Tibial nerve (tissue), 4 donors: Measurements from ENCODE around the gene PIK3R3. TPM values are rescaled to one million over a fixed set of nuclear protein-coding genes. Genes with fewer than 3 reads are reported as not detected.

Source experiments
- DNase-seq, 2 donors: peaks; one replicate each; pipeline ENCODE4 v3.0.0-alpha.2; 2019; ENCODE audit warnings: low spot score in 2 of 2
- H3K27ac ChIP-seq, 4 donors: fragments of 200-600 bp; sonication (generic) in 3 of 4; one replicate each; pipeline ENCODE4 v1.5.1; 2017 to 2019; ENCODE audit warnings: mild to moderate bottlenecking in 1 of 4
- H3K27me3 ChIP-seq, 2 donors: fragments of 200-600 bp; sonication (generic) in 1 of 2; one replicate each; pipeline versions ENCODE4 v1.5.1 to v1.6.0; 2017 to 2019
- H3K36me3 ChIP-seq, 3 donors: fragments of 200-600 bp; sonication (generic); one replicate each; pipeline ENCODE4 v1.5.1; 2018 to 2019
- H3K4me1 ChIP-seq, 4 donors: fragments of 200-600 bp; sonication (generic) in 3 of 4; one replicate each; pipeline ENCODE4 v1.5.1; 2017 to 2019
- H3K4me3 ChIP-seq, 4 donors: fragments of 200-600 bp; sonication (generic) in 3 of 4; one replicate each; pipeline ENCODE4 v1.5.1; 2017 to 2019; ENCODE audit warnings: mild to moderate bottlenecking in 1 of 4, moderate library complexity in 1 of 4
- H3K9me3 ChIP-seq, 4 donors: fragments of 200-600 bp; sonication (generic) in 3 of 4; one replicate each; pipeline ENCODE4 v1.5.1; 2017 to 2019
- EP300 ChIP-seq, 2 donors: sonication (generic); formaldehyde crosslinking; IDR thresholded peaks; one replicate each; pipeline ENCODE4 v1.6.1; 2017; ENCODE audit warnings: antibody characterized with exemption in 2 of 2, mild to moderate bottlenecking in 1 of 2
- POLR2A ChIP-seq, 2 donors: fragments of 450-650 bp; IDR thresholded peaks; one replicate each; pipeline ENCODE4 v1.6.1; 2017; ENCODE audit warnings: antibody characterized with exemption in 2 of 2, mild to moderate bottlenecking in 2 of 2, moderate library complexity in 2 of 2
- WGBS, 2 donors: methylation state at CpG; one replicate each; pipeline ENCODE4 v1.1.5; 2018; 5-methylcytosine and 5-hydroxymethylcytosine counted together
- total RNA-seq, 4 donors: library from RNA; depleted of rRNA; stranded (reverse); fragments of >200 nt; gene quantifications; one replicate each; pipeline ENCODE4 v1.1.0, GENCODE V29; 2016
- TF ChIP-seq, protein P1 (sequence below), 5 experiments: fragments of 200-600 bp in 3 of 5; fragments of 450-650 bp in 2 of 5; sonication (generic) in 3 of 5; IDR thresholded peaks; one replicate each; pipeline ENCODE4 v1.5.1; 2016 to 2019; ENCODE audit warnings: antibody characterized with exemption in 5 of 5, mild to moderate bottlenecking in 3 of 5, moderate library complexity in 2 of 5

The PIK3R3 gene
- total RNA-seq, 4 donors from 2014 or later, result 13.2 to 32.1 (median 23.2) TPM

DNA sequence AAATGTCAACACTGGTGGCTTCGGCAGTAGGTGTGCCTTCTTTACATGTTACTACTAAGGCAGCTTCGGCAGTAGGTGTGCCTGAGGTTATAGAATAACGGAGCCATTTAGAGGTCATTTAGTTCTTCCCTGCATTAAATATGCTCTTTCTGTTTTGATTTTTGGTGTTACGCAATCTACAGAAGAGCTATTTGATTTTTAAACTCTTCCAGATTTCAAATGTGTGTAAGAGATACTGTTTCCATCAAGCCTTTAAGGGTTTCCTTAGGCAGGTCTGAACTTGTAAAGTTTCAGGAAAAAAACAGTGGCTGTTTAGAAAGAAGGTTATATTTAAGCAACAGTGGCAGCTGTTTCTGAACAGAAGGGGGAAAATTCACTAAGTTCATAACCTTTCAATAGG lies 54.8 kb downstream of the PIK3R3 start:
- Histone ChIP-seq H3K4me1 (no peaks in the 10 kb centered on the region), H3K36me3 (no peaks in the 10 kb centered on the region), H3K27ac (no peak overlapping the region), H3K4me3 (no peak overlapping the region), H3K27me3 (no peaks in the 10 kb centered on the region), H3K9me3 (no peaks in the 10 kb centered on the region)
- DNase-seq, result no peak
- 91 to 94% methylated on average over 4 of the region's 4 CpGs for WGBS, 2 donors
- TF ChIP-seq, protein P1, sequence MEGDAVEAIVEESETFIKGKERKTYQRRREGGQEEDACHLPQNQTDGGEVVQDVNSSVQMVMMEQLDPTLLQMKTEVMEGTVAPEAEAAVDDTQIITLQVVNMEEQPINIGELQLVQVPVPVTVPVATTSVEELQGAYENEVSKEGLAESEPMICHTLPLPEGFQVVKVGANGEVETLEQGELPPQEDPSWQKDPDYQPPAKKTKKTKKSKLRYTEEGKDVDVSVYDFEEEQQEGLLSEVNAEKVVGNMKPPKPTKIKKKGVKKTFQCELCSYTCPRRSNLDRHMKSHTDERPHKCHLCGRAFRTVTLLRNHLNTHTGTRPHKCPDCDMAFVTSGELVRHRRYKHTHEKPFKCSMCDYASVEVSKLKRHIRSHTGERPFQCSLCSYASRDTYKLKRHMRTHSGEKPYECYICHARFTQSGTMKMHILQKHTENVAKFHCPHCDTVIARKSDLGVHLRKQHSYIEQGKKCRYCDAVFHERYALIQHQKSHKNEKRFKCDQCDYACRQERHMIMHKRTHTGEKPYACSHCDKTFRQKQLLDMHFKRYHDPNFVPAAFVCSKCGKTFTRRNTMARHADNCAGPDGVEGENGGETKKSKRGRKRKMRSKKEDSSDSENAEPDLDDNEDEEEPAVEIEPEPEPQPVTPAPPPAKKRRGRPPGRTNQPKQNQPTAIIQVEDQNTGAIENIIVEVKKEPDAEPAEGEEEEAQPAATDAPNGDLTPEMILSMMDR (IDR thresholded peaks at IDR 0.05), result no peak
- TF ChIP-seq POLR2A (IDR thresholded peaks at IDR 0.05), result no peak
- no peak for TF ChIP-seq EP300 (IDR thresholded peaks at IDR 0.05)

DNA sequence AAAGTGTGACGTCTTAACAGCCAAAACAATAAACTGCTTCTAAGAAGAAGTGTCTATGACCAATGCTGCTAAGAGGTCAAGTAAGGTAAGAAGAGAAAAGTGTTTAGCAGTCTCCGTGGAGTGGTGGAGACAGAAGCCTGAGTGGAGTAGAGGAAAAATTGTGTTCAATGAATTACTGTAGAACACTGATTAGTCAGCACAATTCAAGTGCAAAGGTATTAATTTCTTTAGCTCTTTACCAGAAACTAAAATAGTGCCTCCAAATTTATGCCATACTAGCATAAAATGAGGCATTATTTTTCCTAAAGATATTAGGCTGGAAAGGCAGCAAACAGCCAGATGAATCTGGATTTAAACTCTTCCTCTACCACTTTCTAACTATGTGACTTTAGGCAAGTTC lies 56.1 kb downstream of the PIK3R3 start:
- Histone ChIP-seq H3K27ac (no peak overlapping the region), H3K4me3 (no peak overlapping the region), H3K9me3 (no peaks in the 10 kb centered on the region), H3K4me1 (no peaks in the 10 kb centered on the region), H3K27me3 (no peaks in the 10 kb centered on the region), H3K36me3 (no peaks in the 10 kb centered on the region)
- DNase-seq, result no peak
- WGBS, 2 donors, result 77 to 78% methylated on average over 2 of the region's 2 CpGs
- no peak for TF ChIP-seq EP300 (IDR thresholded peaks at IDR 0.05)
- no peak for TF ChIP-seq POLR2A (IDR thresholded peaks at IDR 0.05)
- TF ChIP-seq, protein P1 (IDR thresholded peaks at IDR 0.05), result no peak

DNA sequence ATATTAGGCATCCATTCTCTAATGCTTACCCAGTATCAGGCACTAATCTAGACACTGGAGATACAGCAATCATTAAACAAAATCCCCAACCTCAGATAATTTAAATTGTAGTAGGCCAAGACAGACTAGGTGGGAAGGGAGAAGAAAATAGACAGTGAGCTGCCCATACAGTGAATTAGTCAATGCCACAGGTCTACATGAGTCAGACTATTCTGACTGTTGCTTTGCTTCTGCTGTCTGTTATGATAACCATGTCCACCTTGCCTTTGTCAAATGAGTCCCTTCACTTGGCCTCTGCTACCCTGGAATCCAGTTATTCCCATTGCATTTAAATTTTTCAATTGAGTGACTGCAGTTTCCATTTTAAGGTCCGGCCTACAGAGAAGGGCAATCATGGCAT lies 59.5 kb downstream of the PIK3R3 start:
- Histone ChIP-seq H3K9me3 (no peaks in the 10 kb centered on the region), H3K4me1 (no peaks in the 10 kb centered on the region), H3K4me3 (no peak overlapping the region), H3K36me3 (no peaks in the 10 kb centered on the region), H3K27me3 (no peaks in the 10 kb centered on the region), H3K27ac (no peak overlapping the region)
- TF ChIP-seq EP300 (IDR thresholded peaks at IDR 0.05) (no peak), POLR2A (IDR thresholded peaks at IDR 0.05) (no peak)
- TF ChIP-seq, protein P1 (IDR thresholded peaks at IDR 0.05), result no peak
- DNase-seq, result no peak
- 97 to 100% methylated on average over 1 of the region's 1 CpG for WGBS, 2 donors

DNA sequence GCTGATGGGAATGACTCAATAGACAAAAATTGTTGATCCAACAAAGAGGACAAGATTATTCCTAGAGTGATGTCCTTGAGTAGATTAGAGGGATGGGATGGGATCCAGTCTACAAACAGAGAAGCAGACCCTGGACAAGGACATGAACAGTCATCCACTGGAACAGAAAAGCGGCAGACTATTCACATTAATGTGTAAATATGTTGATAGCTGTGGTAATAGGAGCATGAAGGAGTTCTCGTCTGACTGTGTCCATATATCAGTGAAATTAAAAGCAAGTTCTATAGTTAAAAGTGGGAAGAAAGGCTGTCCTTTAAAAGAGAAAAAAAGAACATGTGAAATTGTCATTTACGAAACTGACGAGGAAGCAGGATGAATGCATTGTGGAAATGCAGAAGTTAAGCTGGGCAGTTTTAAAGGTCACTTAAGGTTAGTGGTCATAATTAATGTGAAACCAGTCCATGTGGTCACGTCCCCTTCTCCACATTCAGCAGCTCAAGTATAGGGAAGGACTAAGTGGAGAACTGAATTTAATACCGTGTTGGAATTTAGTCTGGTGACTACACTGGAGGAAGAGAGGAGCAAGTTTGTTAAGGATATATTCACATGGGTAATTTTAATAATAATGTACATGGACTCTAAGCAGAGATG lies 62.1 kb downstream of the PIK3R3 start:
- peak in 1 of 2 donors; percentile 6 for DNase-seq
- Histone ChIP-seq H3K4me3 (no peak overlapping the region), H3K9me3 (no peaks in the 10 kb centered on the region), H3K4me1 (no peaks in the 10 kb centered on the region), H3K36me3 (no peaks in the 10 kb centered on the region), H3K27me3 (no peaks in the 10 kb centered on the region), H3K27ac (no peak overlapping the region)
- WGBS, 2 donors, result 79 to 82% methylated on average over 6 of the region's 6 CpGs
- TF ChIP-seq, protein P1 (IDR thresholded peaks at IDR 0.05), result no peak
- peak in 1 of 2 donors; percentile 63 for TF ChIP-seq EP300 (IDR thresholded peaks at IDR 0.05)

DNA sequence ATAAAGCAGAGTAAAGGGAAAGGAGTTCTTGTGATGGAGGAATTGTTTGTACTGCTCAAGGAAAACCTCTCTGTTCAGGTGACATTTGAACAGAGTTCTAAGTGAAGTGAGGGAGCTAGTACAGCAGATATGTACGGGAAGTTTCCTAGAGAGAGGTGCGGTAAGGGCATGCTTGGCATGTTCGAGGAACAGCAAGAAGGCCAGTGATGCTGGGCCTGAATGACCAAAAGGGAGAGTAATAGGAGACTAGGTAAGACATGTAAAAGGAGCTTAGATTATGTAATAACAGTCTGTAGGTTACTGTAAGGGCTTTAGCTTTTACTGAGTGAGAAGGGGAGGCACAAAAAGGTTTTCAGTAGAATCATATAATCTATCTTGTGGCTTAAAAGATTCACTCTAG lies 63.9 kb downstream of the PIK3R3 start:
- 88 to 89% methylated on average over 3 of the region's 3 CpGs for WGBS, 2 donors
- no peak for DNase-seq
- Histone ChIP-seq H3K4me3 (no peak overlapping the region), H3K4me1 (no peaks in the 10 kb centered on the region), H3K9me3 (no peaks in the 10 kb centered on the region), H3K27me3 (no peaks in the 10 kb centered on the region), H3K27ac (no peak overlapping the region), H3K36me3 (no peaks in the 10 kb centered on the region)
- TF ChIP-seq EP300 (IDR thresholded peaks at IDR 0.05) (no peak), POLR2A (IDR thresholded peaks at IDR 0.05) (no peak)
- TF ChIP-seq, protein P1 (IDR thresholded peaks at IDR 0.05), result no peak
